CD4-positive, CD25-positive, alpha-beta regulatory T cell (primary cell): ENCODE measurements around the gene BRD3. TPM values are rescaled to one million over a fixed set of nuclear protein-coding genes. Genes with fewer than 3 reads are reported as not detected.

Experiments
- ATAC-seq, 2 donors: fragments of 150-1000 bp; cut with Tn5 transposase; one replicate each; pipeline ENCODE4 v1.10.0; 2021; ENCODE audit warnings: low read depth in 2 of 2, moderate number of reproducible peaks in 2 of 2, moderate library complexity in 1 of 2
- DNase-seq, 3 donors: peaks; one replicate each; pipeline versions ENCODE4 v3.0.0 to v3.0.0-alpha.2; 2012 to 2022; ENCODE audit warnings: mixed read lengths in 1 of 3
- H3K27ac ChIP-seq: one replicate; pipeline ENCODE4 v1.7.0; 2013; ENCODE audit warnings: mild to moderate bottlenecking, low read length; ENCODE audit not compliant: insufficient read depth, poor library complexity, severe bottlenecking
- H3K27me3 ChIP-seq: one replicate; pipeline ENCODE4 v1.7.0; 2013; ENCODE audit warnings: low read length; ENCODE audit not compliant: control insufficient read depth, insufficient read depth
- H3K36me3 ChIP-seq: one replicate; pipeline ENCODE4 v1.7.0; 2013; ENCODE audit warnings: mild to moderate bottlenecking, low read length, moderate library complexity; ENCODE audit not compliant: control insufficient read depth, insufficient read depth
- H3K4me1 ChIP-seq: 2 replicates; pipeline ENCODE4 v1.7.0; 2013; ENCODE audit warnings: mild to moderate bottlenecking, low read length; ENCODE audit not compliant: insufficient read depth, control insufficient read depth, poor library complexity, severe bottlenecking
- H3K4me3 ChIP-seq: one replicate; pipeline ENCODE4 v1.7.0; 2013; ENCODE audit warnings: low read depth, mild to moderate bottlenecking, low read length, moderate library complexity
- H3K9me3 ChIP-seq, 2 experiments: 1 replicate in 1 of 2; 2 replicates in 1 of 2; pipeline ENCODE4 v1.7.0; 2013; ENCODE audit warnings: low read length in 2 of 2, mild to moderate bottlenecking in 1 of 2, moderate library complexity in 1 of 2; ENCODE audit not compliant: control insufficient read depth in 2 of 2
- H3K27ac Mint-ChIP-seq, 3 donors: one replicate each; pipeline ENCODE4 v1.8.0; 2020 to 2022; ENCODE audit warnings: mild to moderate bottlenecking in 3 of 3, mixed read lengths in 3 of 3, moderate library complexity in 2 of 3
- H3K27me3 Mint-ChIP-seq: one replicate; pipeline ENCODE4 v1.8.0; 2022; ENCODE audit warnings: mild to moderate bottlenecking, mixed read lengths
- H3K36me3 Mint-ChIP-seq: one replicate; pipeline ENCODE4 v1.8.0; 2020; ENCODE audit warnings: mixed read lengths
- H3K4me1 Mint-ChIP-seq, 4 donors: one replicate each; pipeline ENCODE4 v1.8.0; 2020 to 2022; ENCODE audit warnings: mixed read lengths in 4 of 4, mild to moderate bottlenecking in 1 of 4
- H3K4me3 Mint-ChIP-seq, 4 donors: one replicate each; pipeline ENCODE4 v1.8.0; 2020 to 2022; ENCODE audit warnings: mild to moderate bottlenecking in 4 of 4, mixed read lengths in 4 of 4, moderate library complexity in 3 of 4
- H3K9me3 Mint-ChIP-seq, 7 donors: one replicate each; pipeline ENCODE4 v1.8.0; 2020 to 2022; ENCODE audit warnings: mixed read lengths in 7 of 7, mild to moderate bottlenecking in 3 of 7, moderate library complexity in 2 of 7
- polyA plus RNA-seq, 4 donors: library from polyadenylated mRNA; unstranded; fragments of 300-500 nt; fragmentation: Illumina TruSeq; gene quantifications; one replicate each; pipeline ENCODE4 v1.2.3, GENCODE V29; 2021
- total RNA-seq: library from RNA; stranded (reverse); gene quantifications from one replicate; pipeline ENCODE4 v1.2.3, GENCODE V29; 2022

Gene BRD3
- total and polyA plus RNA-seq, 5 donors from 2014 or later = 10.4 to 39.3 (median 13.1) TPM

DNA sequence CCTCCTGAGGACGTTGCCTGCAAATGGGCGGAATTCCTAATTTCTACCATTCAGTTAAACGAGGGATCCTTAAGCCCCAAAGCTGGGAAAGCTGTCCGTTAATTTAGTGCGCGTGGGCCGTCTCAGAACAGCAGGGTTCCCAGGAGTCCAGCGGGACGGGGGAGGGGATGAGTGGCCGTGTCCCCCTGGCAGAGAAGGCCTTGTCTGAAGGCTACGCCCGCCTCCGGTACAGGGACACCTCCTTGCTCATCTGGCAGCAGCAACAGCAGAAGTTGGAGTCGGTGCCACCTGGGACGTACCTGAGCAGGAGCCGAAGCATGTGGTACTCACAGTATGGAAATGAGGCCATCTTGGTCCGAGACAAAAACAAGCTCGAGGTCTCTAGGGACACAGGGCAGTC is 41.2 kb downstream of the BRD3 start:
- H3K36me3 ChIP-seq = peaks cover under 1% of the 10 kb centered on the region
- no peak overlapping the region for H3K4me3 ChIP-seq
- H3K4me1 Mint-ChIP-seq = peaks cover 2 to 24% (median 8%) of the 10 kb centered on the region in 4 donors
- ATAC-seq = no peak
- no peaks in the 10 kb centered on the region for H3K9me3 Mint-ChIP-seq
- H3K27me3 ChIP-seq = no peaks in the 10 kb centered on the region
- H3K27me3 Mint-ChIP-seq = no peaks in the 10 kb centered on the region
- no peaks in the 10 kb centered on the region for H3K36me3 Mint-ChIP-seq
- DNase-seq = no peak
- H3K9me3 ChIP-seq = no peaks in the 10 kb centered on the region
- H3K27ac Mint-ChIP-seq = no peak overlapping the region
- no peak overlapping the region for H3K27ac ChIP-seq
- peaks cover 12% of the 10 kb centered on the region for H3K4me1 ChIP-seq
- peak overlapping the region; percentile 25 to 87 (median 69) for H3K4me3 Mint-ChIP-seq

DNA sequence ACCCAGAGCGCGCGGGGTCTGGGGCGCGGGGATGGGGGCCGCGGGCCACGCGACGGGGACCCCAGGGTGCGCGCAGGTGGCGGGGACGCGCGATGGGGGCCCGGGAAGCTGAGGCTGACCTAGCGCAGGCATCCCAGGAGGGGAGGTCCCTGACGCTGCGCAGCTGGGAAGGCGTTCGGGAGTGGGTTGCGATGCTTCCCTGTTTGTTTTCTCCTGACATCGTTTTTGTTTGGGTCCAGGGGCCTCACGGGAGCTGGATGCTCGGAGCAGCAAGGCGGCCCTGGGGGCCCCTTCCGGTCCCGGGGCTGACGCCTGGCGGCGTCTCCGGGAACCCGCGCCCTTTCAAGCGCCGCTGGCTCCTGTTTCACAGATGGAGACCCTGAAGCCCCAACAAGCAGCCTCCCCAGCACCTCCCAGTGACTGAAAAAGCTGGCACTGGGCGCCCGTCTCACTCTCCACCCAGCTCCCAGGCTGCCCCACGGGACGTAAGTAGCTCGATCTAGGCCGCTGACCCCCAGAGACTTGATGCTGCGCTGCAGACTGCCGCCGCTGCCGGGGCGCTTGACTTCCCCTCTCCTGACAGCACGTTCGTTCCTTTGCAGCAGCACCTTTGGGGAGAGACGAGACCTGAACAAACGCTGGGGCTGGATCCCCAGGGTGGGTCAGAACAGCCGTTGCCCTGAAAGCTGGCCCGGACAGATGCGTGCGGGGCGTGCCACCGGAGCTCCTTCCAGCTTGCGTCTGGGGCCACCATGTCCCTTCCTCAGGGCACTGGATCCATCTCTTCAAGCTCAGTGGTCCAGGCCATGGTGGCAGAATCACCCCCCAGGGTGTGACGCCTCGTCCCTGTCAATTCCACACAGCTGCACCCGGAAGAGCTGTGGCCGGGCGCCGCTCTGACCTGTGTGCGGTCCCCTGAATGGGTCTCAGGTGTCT is 42.0 kb downstream of the BRD3 start:
- peak overlapping the region; percentile 55 to 90 (median 85) for H3K4me3 Mint-ChIP-seq
- H3K4me3 ChIP-seq = peak overlapping the region; percentile 75

DNA sequence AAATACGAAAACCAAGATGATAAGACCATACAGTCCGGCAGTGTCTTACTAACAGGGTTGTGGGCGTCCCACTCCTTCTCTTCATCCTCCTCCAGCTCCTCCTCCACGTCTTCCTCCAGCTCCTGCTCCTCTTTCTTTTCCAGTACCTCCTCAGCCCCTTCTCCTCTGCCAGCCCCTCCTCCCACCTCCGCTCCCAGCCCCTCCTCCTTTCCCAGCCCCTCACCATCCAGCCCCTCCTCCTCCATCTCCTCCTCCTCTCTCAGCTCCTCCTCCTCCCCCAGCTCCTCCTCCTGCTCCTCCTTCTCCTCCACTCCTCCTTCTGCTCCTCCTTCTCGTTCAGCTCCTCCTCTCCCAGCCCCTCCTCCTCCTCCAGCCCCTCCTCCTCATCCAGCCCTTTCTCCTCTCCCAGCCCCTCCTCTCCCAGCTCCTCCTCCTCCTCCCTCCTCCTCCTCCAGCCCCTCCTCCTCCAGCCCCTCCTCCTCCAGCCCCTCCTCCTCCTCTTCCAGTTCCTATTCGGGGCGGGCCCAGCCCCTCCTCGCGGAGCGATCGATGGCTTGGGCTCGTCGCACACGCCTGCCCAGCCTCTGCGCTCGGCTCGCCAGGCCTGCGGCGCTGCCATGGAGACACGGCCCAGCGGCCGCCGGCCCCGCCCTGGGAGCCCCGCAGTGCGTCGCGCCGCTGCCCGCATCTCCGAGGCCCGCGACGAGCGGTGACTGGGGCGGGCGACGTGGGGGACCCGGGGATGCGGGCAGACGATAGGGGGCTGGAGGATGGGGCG is 42.8 kb downstream of the BRD3 start, which contains the start of gene BRD3OS:
TSS of gene BRD3OS (plus strand) at position 654 of the 778 bp plus-strand sequence. CDS start 1,267 bp downstream, outside the sequence.
- ATAC-seq = peak; percentile 92
- no peaks in the 10 kb centered on the region for H3K36me3 Mint-ChIP-seq
- H3K4me1 Mint-ChIP-seq = peaks cover 2 to 24% (median 8%) of the 10 kb centered on the region in 4 donors
- no peaks in the 10 kb centered on the region for H3K9me3 Mint-ChIP-seq
- DNase-seq = peak; percentile 88 to 96 (median 92)
- peak within 1 kb of the TSS; percentile 49 to 67 (median 52) for H3K27ac Mint-ChIP-seq
- peak within 1 kb of the TSS; percentile 55 to 90 (median 85) for H3K4me3 Mint-ChIP-seq
- Histone ChIP-seq H3K4me1 (peaks cover 12% of the 10 kb centered on the region), H3K27ac (peak within 1 kb of the TSS; percentile 41), H3K36me3 (no peaks in the 10 kb centered on the region), H3K27me3 (no peaks in the 10 kb centered on the region), H3K4me3 (peak within 1 kb of the TSS; percentile 75), H3K9me3 (no peaks in the 10 kb centered on the region)
- H3K27me3 Mint-ChIP-seq = no peaks in the 10 kb centered on the region

More for the DNA sequence above, 42.0 kb downstream of the BRD3 start:
- Histone ChIP-seq H3K4me1 (peaks cover 12% of the 10 kb centered on the region), H3K9me3 (no peaks in the 10 kb centered on the region), H3K27ac (peak overlapping the region; percentile 41), H3K27me3 (no peaks in the 10 kb centered on the region), H3K36me3 (no peaks in the 10 kb centered on the region)
- peak in 2 of 3 donors; percentile 31 to 70 for DNase-seq
- Mint-ChIP-seq H3K4me1 (peaks cover 2 to 24% (median 8%) of the 10 kb centered on the region in 4 donors), H3K9me3 (no peaks in the 10 kb centered on the region), H3K27ac (no peak overlapping the region), H3K36me3 (no peaks in the 10 kb centered on the region), H3K27me3 (no peaks in the 10 kb centered on the region)
- peak; percentile 8 to 24 for ATAC-seq

DNA sequence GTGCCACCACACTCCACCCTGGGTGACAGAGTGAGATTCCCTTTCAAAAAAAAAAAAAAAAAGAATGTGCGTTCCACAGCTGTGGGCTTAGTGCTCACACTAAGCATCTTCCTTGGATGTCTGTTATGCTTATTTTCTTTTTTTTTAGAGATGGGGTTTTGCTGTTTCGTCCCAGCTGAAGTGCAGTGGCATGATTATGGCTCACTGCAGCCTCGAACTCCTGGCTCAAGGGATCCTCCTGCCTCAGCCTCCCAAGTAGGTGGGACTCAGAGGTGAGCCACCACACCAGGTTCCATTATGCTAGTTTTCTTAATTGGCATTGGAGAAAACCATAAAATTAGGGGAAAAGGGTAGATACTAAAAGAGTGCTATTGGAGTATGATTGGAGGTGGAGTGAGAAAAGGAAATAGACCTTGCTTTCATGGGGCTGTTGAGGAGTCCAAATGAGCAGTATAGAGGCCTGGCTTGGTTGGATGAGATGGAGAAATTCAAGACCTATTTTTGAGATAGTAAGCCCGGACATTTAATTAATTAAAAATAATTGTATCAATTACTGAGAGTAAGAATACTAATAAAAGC is 43.5 kb downstream of the BRD3 start:
- H3K27me3 Mint-ChIP-seq = no peaks in the 10 kb centered on the region
- DNase-seq (peak in 1 of 3 donors; percentile 6), ATAC-seq (no peak)
- no peaks in the 10 kb centered on the region for H3K9me3 ChIP-seq
- no peaks in the 10 kb centered on the region for H3K36me3 ChIP-seq
- peak overlapping the region; percentile 55 to 85 (median 82) for H3K4me3 Mint-ChIP-seq
- H3K4me1 ChIP-seq = peaks cover 12% of the 10 kb centered on the region
- H3K27ac Mint-ChIP-seq = peak overlapping the region; percentile 49 to 67 (median 52)
- no peaks in the 10 kb centered on the region for H3K9me3 Mint-ChIP-seq
- H3K27ac ChIP-seq = no peak overlapping the region
- H3K4me1 Mint-ChIP-seq = peaks cover 2 to 24% (median 8%) of the 10 kb centered on the region in 4 donors
- no peaks in the 10 kb centered on the region for H3K36me3 Mint-ChIP-seq
- H3K27me3 ChIP-seq = no peaks in the 10 kb centered on the region
- H3K4me3 ChIP-seq = peak overlapping the region; percentile 37

DNA sequence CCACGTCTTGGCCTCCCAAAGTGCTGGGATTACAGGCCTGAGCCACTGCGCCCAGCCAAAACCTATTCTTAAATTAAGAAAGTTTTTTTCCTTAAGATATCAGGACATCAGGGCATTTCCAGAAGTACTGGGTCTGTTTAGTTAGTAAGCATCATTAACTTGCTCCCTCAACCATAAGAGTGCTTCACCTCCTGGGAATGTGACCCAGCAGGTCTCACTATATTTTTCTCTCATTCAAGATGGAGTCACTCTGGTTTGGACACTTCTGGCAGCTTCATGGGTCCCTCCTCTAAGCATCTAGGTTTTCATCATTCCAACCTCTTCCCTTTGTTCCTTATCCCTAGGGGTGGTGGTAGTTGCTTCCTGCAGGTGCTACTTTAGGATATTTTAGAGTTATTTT is 52.9 kb downstream of the BRD3 start:
- Mint-ChIP-seq H3K27ac (no peak overlapping the region), H3K4me1 (no peaks in the 10 kb centered on the region)
- no peaks in the 10 kb centered on the region for H3K36me3 ChIP-seq

DNA sequence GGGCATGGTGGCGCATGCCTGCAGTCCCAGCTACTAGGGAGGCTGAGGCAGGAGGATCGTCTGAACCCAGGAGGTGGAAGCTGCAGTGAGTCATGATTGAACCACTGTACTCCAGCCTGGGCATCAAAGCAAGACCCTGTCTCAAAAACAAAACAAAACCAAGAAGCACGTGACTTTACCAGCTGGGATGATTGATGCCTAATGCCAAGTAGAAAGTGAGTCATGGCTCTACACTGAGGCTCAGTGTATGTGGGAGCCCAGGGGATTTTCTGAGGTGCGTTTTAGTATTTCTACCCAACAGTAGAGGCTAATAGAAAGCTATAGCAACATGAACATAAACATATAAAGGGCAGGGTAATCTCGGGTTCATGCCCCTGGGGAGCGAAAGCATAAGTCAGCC is 56.4 kb downstream of the BRD3 start:
- Mint-ChIP-seq H3K4me1 (no peaks in the 10 kb centered on the region), H3K27me3 (no peaks in the 10 kb centered on the region), H3K4me3 (no peak overlapping the region), H3K36me3 (no peaks in the 10 kb centered on the region), H3K27ac (no peak overlapping the region), H3K9me3 (peaks cover 0 to 8% (median 0%) of the 10 kb centered on the region in 7 donors)
- DNase-seq (no peak), ATAC-seq (no peak)
- H3K27me3 ChIP-seq = no peaks in the 10 kb centered on the region
- no peaks in the 10 kb centered on the region for H3K4me1 ChIP-seq
- H3K27ac ChIP-seq = no peak overlapping the region
- no peaks in the 10 kb centered on the region for H3K9me3 ChIP-seq
- no peaks in the 10 kb centered on the region for H3K36me3 ChIP-seq
- H3K4me3 ChIP-seq = no peak overlapping the region

More for the DNA sequence above, 52.9 kb downstream of the BRD3 start:
- no peaks in the 10 kb centered on the region for H3K4me1 ChIP-seq
- ATAC-seq (no peak), DNase-seq (no peak)
- H3K4me3 Mint-ChIP-seq = no peak overlapping the region
- H3K4me3 ChIP-seq = no peak overlapping the region
- H3K9me3 Mint-ChIP-seq = peaks cover 0 to 3% (median 0%) of the 10 kb centered on the region in 7 donors
- no peaks in the 10 kb centered on the region for H3K36me3 Mint-ChIP-seq
- no peaks in the 10 kb centered on the region for H3K27me3 ChIP-seq
- no peak overlapping the region for H3K27ac ChIP-seq
- H3K9me3 ChIP-seq = no peaks in the 10 kb centered on the region
- H3K27me3 Mint-ChIP-seq = no peaks in the 10 kb centered on the region
